HG02588 (cell line): Measurements from ENCODE around the gene GNAO1.

ENCODE experiments used
- ATAC-seq: cut with Tn5 transposase; IDR thresholded peaks from one replicate; pipeline ENCODE4 v1.9.1; 2021; ENCODE audit warnings: mild to moderate bottlenecking, moderate library complexity; ENCODE audit not compliant: unreplicated experiment

GNAO1 gene

GRCh38 chr16:56328276-56329022, 137.2 kb downstream of the GNAO1 start:
- no peak for ATAC-seq

- no peak for ATAC-seq
Observed at GRCh38 chr16:56329887-56330286, 138.6 kb downstream of the GNAO1 start.

GRCh38 chr16:56330476-56330875, 139.2 kb downstream of the GNAO1 start:
- ATAC-seq = no peak

- ATAC-seq = no peak
Observed at GRCh38 chr16:56331399-56331798, 140.1 kb downstream of the GNAO1 start.

- ATAC-seq = no peak
Observed at GRCh38 chr16:56331915-56332314, 140.6 kb downstream of the GNAO1 start.

GRCh38 chr16:56332464-56333079, 141.3 kb downstream of the GNAO1 start:
- no peak for ATAC-seq

GRCh38 chr16:56334761-56335160, 143.5 kb downstream of the GNAO1 start:
- ATAC-seq = no peak

GRCh38 chr16:56336071-56336688, 144.9 kb downstream of the GNAO1 start:
- no peak for ATAC-seq

GRCh38 chr16:56336711-56337110, 145.4 kb downstream of the GNAO1 start:
- no peak for ATAC-seq

GRCh38 chr16:56337131-56337857, 146.0 kb downstream of the GNAO1 start:
- ATAC-seq = no peak

GRCh38 chr16:56337858-56338325, 146.6 kb downstream of the GNAO1 start:
- no peak for ATAC-seq

GRCh38 chr16:56338566-56339318, 147.5 kb downstream of the GNAO1 start:
- ATAC-seq = no peak

GRCh38 chr16:56339431-56340195, 148.3 kb downstream of the GNAO1 start:
- ATAC-seq = no peak

GRCh38 chr16:56340416-56340815, 149.1 kb downstream of the GNAO1 start:
- no peak for ATAC-seq

- no peak for ATAC-seq
Observed at GRCh38 chr16:56340864-56341365, 149.6 kb downstream of the GNAO1 start.

GRCh38 chr16:56341656-56342399, 150.5 kb downstream of the GNAO1 start:
- ATAC-seq = no peak

GRCh38 chr16:56343661-56344517, 152.6 kb downstream of the GNAO1 start:
- ATAC-seq = no peak
